Lower leg skin (tissue), 4 donors: ENCODE results near the gene TLL1. TPM values are rescaled to one million over a fixed set of nuclear protein-coding genes. Genes with fewer than 3 reads are reported as not detected.

Experiments
- DNase-seq, 2 donors: peaks; one replicate each; pipeline ENCODE4 v3.0.0-alpha.2; 2019; ENCODE audit warnings: low spot score in 2 of 2
- H3K4me3 ChIP-seq: fragments of 200-600 bp; sonication (generic); 2 replicates; pipeline ENCODE4 v1.5.1; 2017; ENCODE audit warnings: mild to moderate bottlenecking, low read depth; ENCODE audit not compliant: poor library complexity, severe bottlenecking
- POLR2A ChIP-seq, 2 donors: fragments of 450-650 bp; IDR thresholded peaks; one replicate each; pipeline ENCODE4 v1.6.1; 2016 to 2017; ENCODE audit warnings: antibody characterized with exemption in 2 of 2, mild to moderate bottlenecking in 1 of 2, moderate library complexity in 1 of 2
- WGBS, 2 donors: methylation state at CpG; one replicate each; pipeline ENCODE4 v1.1.5; 2018; 5-methylcytosine and 5-hydroxymethylcytosine counted together
- intact Hi-C: fragments of 100-400 bp; cut with DNase I; formaldehyde crosslinking; loops from one replicate; pipeline ENCODE4 v1.15.0; 2023; ENCODE audit warnings: low total_unique reads
- total RNA-seq, 4 donors: library from RNA; depleted of rRNA; stranded (reverse); fragments of >200 nt; gene quantifications; one replicate each; pipeline ENCODE4 v1.1.0, GENCODE V29; 2016
- TF ChIP-seq, protein P1 (sequence below), 3 donors: fragments of 450-650 bp; IDR thresholded peaks; one replicate each; pipeline ENCODE4 v1.5.1; 2016; ENCODE audit warnings: antibody characterized with exemption in 3 of 3, mild to moderate bottlenecking in 3 of 3, moderate library complexity in 2 of 3

Gene TLL1
- total RNA-seq, 4 donors from 2014 or later, result 1.8 to 10.5 (median 4.7) TPM

DNA sequence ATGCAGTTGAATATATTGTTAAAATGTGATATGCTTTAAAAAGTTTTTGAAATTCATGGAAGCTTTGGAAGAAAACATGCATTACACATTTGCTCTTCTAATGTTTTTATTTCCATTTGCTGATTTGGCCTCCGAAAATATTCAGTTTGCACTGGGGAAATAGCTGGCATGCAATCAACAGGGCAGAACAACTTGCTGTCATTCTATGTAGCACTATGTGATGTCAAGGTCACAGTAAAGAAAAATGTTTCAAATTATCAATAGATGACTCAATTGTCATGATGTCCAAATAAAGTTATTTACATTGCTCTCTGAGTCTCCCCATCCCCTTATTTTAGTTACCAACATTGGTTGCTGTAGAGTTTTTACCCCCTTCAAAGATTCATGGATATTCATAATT is 119.2 kb downstream of the TLL1 start:
- H3K4me3 ChIP-seq, result no peak overlapping the region
- TF ChIP-seq, protein P1, sequence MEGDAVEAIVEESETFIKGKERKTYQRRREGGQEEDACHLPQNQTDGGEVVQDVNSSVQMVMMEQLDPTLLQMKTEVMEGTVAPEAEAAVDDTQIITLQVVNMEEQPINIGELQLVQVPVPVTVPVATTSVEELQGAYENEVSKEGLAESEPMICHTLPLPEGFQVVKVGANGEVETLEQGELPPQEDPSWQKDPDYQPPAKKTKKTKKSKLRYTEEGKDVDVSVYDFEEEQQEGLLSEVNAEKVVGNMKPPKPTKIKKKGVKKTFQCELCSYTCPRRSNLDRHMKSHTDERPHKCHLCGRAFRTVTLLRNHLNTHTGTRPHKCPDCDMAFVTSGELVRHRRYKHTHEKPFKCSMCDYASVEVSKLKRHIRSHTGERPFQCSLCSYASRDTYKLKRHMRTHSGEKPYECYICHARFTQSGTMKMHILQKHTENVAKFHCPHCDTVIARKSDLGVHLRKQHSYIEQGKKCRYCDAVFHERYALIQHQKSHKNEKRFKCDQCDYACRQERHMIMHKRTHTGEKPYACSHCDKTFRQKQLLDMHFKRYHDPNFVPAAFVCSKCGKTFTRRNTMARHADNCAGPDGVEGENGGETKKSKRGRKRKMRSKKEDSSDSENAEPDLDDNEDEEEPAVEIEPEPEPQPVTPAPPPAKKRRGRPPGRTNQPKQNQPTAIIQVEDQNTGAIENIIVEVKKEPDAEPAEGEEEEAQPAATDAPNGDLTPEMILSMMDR (IDR thresholded peaks at IDR 0.05), result no peak
- no peak for TF ChIP-seq POLR2A (IDR thresholded peaks at IDR 0.05)
- intact Hi-C loops, result no loop called here
- WGBS, 2 donors, result 73 to 78% methylated on average over 1 of the region's 1 CpG
- DNase-seq, result no peak

DNA sequence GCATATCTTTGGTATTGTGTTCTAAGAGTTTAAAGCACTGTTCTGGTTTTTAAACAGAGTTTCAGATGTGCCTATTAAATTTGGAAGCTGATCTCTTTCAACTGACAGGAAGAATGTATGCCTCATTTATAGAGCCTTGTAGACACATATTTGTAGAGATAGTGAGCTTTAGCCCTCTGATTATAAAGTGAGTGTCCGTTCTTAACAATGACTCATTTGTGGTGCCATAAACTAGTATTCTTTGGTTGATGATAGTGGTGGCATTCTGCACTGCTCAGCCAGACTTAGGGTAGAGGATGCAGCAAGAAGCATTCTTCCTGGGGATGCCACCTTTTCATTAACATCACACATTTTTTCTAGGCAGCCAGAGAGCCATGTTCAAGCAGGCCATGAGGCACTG is 121.7 kb downstream of the TLL1 start:
- no peak for DNase-seq
- 48 to 67% methylated on average over 1 of the region's 1 CpG for whole genome bisulfite sequencing, 2 donors
- TF ChIP-seq POLR2A (IDR thresholded peaks at IDR 0.05), result no peak
- TF ChIP-seq, protein P1 (IDR thresholded peaks at IDR 0.05), result no peak
- intact Hi-C loops, result no loop called here
- H3K4me3 ChIP-seq, result no peak overlapping the region

- TF ChIP-seq, protein P1 (IDR thresholded peaks at IDR 0.05), result no peak
- no peak for TF ChIP-seq POLR2A (IDR thresholded peaks at IDR 0.05)
- H3K4me3 ChIP-seq, result no peak overlapping the region
- intact Hi-C loops, result no loop called here
- no peak for DNase-seq
- WGBS, 2 donors, result 73 to 76% methylated on average over 2 of the region's 2 CpGs
Measured at GRCh38 chr4:166003811-166004210, 130.8 kb downstream of the TLL1 start.

GRCh38 chr4:166006217-166006616 is 133.2 kb downstream of the TLL1 start:
- WGBS, 2 donors, result 91 to 94% methylated on average over 2 of the region's 2 CpGs
- DNase-seq, result no peak
- H3K4me3 ChIP-seq, result no peak overlapping the region
- intact Hi-C loops, result no loop called here
- TF ChIP-seq, protein P1 (IDR thresholded peaks at IDR 0.05), result no peak

DNA sequence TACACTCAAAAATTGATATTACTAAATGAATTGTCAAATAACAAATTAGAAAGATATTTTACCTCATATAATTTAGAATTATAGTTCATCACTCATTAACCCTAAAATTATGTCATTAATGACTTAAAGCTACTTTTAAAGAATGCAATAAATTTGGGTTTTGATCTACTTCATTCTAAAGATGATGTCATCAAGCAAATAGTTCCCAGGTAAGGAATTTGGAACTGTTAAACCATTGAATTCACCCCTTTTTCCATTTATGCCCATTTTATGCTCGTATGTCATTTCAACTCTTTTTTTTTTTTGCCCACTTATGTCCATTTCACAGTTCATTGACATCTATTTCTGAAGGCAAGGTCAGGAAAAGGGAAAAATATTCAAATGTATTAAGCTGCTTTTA is 135.5 kb downstream of the TLL1 start:
- no peak for DNase-seq
- no peak overlapping the region for H3K4me3 ChIP-seq
- WGBS, 2 donors, result 78 to 83% methylated on average over 1 of the region's 1 CpG
- intact Hi-C loops, result no loop called here
- no peak for TF ChIP-seq POLR2A (IDR thresholded peaks at IDR 0.05)
- TF ChIP-seq, protein P1 (IDR thresholded peaks at IDR 0.05), result no peak
